ENCODE data around the gene LMNTD2. TPM values are rescaled to one million over a fixed set of nuclear protein-coding genes. Genes with fewer than 3 reads are reported as not detected.
A peak's percentile ranks its signal among the peaks of the same experiment; 100 is the strongest.

Gene LMNTD2
- total and polyA plus RNA-seq, 4 experiments from 2014 or later: 0.94 to 8.1 (median 4.2) TPM

DNA sequence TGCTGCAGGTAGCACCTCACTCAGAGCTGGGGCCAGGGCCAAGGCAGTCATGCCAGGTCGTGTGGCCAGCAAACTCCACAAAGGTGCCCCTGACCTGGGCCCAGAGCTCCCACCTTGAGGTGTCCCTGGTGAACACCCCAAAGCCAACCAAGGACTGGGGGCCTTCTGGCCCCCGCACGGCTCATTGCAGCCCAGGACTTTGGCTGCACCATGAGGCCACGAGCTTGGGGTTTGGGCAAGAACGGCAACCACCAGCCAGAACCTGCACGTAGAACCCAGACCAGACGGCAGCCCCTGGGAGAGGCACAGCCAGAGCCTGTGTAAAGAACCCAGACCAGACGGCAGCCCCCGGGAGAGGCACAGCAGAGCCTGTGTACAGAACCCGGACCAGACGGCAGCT is 15.4 kb downstream of the LMNTD2 start:
- Mint-ChIP-seq H3K9me3 (no peaks in the 10 kb centered on the region), H3K36me3 (no peaks in the 10 kb centered on the region), H3K4me1 (peaks cover 0 to 2% (median under 1%) of the 10 kb centered on the region in 4 donors), H3K27me3 (no peaks in the 10 kb centered on the region), H3K27ac (no peak overlapping the region), H3K4me3 (no peak overlapping the region)
- Histone ChIP-seq H3K4me3 (ENCODE audit: low read length in 2 of 2) (no peak overlapping the region), H3K27ac (ENCODE audit: low read depth, low read length) (no peak overlapping the region), H3K27me3 (ENCODE audit: insufficient read depth, low read length) (no peaks in the 10 kb centered on the region), H3K9me3 (ENCODE audit: control insufficient read depth in 1 of 2, low read length in 2 of 2) (no peaks in the 10 kb centered on the region), H3K36me3 (ENCODE audit: insufficient read depth, low read length) (no peaks in the 10 kb centered on the region), H3K4me1 (ENCODE audit: insufficient read depth, low read length) (no peaks in the 10 kb centered on the region)
- intact Hi-C loops (cut with micrococcal nuclease): no loop called here
- POLR2A ChIA-PET (ENCODE audit: partially characterized antibody): interaction anchor here (0.6 to 1.3 kb wide), 2 partner anchors 9 to 10 kb away, joined by 3 to 4 read pairs; partner anchors contain the start of gene HRAS
- CTCF ChIA-PET (ENCODE audit: partially characterized antibody): interaction anchor here (0.6 to 1.9 kb wide), 2 partner anchors 9 to 15 kb away, joined by 3 to 7 read pairs; no protein-coding TSS in a partner anchor
- no peak for DNase-seq

DNA sequence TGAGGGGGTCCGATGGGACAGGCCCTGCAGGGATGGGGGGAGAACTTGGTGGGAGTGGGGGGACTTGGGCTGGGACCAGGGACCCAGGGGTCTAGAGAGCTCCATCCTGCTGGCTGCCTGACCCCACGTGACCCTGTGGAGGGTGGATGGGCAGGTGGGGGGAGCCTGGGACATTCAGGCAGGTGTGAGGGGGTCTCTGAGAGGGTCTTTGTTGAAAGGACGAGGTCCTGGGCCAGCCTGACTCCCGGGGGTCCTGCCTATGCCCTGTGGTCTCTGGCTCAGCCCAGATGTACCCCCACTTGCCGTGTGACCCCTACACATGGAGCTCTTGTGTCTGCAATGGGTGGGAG is 15.7 kb downstream of the LMNTD2 start:
- H3K4me3 ChIP-seq (ENCODE audit: low read length in 2 of 2): no peak overlapping the region
- H3K27ac Mint-ChIP-seq: no peak overlapping the region
- no peaks in the 10 kb centered on the region for H3K9me3 Mint-ChIP-seq
- H3K36me3 ChIP-seq (ENCODE audit: insufficient read depth, low read length): no peaks in the 10 kb centered on the region
- no peak overlapping the region for H3K4me3 Mint-ChIP-seq
- POLR2A ChIA-PET (ENCODE audit: partially characterized antibody): interaction anchor here (0.6 to 1.3 kb wide), 2 partner anchors 9 to 10 kb away, joined by 3 to 4 read pairs; partner anchors contain the start of gene HRAS
- H3K27me3 ChIP-seq (ENCODE audit: insufficient read depth, low read length): no peaks in the 10 kb centered on the region
- peaks cover 0 to 2% (median under 1%) of the 10 kb centered on the region in 4 donors for H3K4me1 Mint-ChIP-seq
- H3K36me3 Mint-ChIP-seq: no peaks in the 10 kb centered on the region
- no peak overlapping the region for H3K27ac ChIP-seq (ENCODE audit: low read depth, low read length)
- H3K4me1 ChIP-seq (ENCODE audit: insufficient read depth, low read length): no peaks in the 10 kb centered on the region
- no peak for DNase-seq
- CTCF ChIA-PET (ENCODE audit: partially characterized antibody): interaction anchor here (1.9 kb wide), 1 partner anchor 10 kb away, joined by 7 read pairs; no protein-coding TSS in a partner anchor
- intact Hi-C loops (cut with micrococcal nuclease): no loop called here
- H3K27me3 Mint-ChIP-seq: no peaks in the 10 kb centered on the region
- H3K9me3 ChIP-seq (ENCODE audit: control insufficient read depth in 1 of 2, low read length in 2 of 2): no peaks in the 10 kb centered on the region

DNA sequence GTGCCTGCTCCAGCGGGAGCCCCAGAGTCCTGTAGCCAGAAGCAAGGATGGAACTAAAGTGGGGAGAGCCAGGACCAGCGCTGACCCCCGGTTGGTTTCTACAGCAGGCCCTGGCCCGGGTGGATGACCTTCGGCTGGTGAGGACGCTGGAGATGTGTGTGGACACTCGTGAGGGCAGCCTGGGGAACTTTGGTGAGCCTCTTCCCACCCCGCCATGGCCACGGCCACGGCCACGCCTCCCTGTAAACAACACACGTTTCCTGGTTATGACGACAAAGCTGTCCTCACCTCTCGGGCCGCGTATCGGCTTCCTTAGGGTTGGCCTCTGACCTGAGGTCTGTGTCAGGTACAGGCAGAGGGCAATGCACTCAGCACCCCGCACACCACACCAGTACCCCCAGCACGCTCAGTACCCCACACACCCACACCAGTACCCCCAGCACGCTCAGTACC is 19.1 kb downstream of the LMNTD2 start:
- H3K36me3 ChIP-seq (ENCODE audit: insufficient read depth, low read length): no peaks in the 10 kb centered on the region
- H3K4me1 ChIP-seq (ENCODE audit: insufficient read depth, low read length): peaks cover 23% of the 10 kb centered on the region
- intact Hi-C loops (cut with micrococcal nuclease): no loop called here
- Mint-ChIP-seq H3K4me3 (no peak overlapping the region), H3K27me3 (no peaks in the 10 kb centered on the region), H3K4me1 (peaks cover 3 to 21% (median 13%) of the 10 kb centered on the region in 4 donors), H3K36me3 (no peaks in the 10 kb centered on the region), H3K27ac (no peak overlapping the region), H3K9me3 (no peaks in the 10 kb centered on the region)
- no peak for DNase-seq
- no peaks in the 10 kb centered on the region for H3K27me3 ChIP-seq (ENCODE audit: insufficient read depth, low read length)
- ChIA-PET POLR2A (ENCODE audit: partially characterized antibody) (no interaction called here), CTCF (ENCODE audit: partially characterized antibody) (interaction anchor here (0.7 kb wide), 1 partner anchor 14 kb away, joined by 3 read pairs; no protein-coding TSS in a partner anchor)
- H3K9me3 ChIP-seq (ENCODE audit: control insufficient read depth in 1 of 2, low read length in 2 of 2): no peaks in the 10 kb centered on the region
- H3K4me3 ChIP-seq (ENCODE audit: low read length in 2 of 2): no peak overlapping the region
- H3K27ac ChIP-seq (ENCODE audit: low read depth, low read length): no peak overlapping the region

DNA sequence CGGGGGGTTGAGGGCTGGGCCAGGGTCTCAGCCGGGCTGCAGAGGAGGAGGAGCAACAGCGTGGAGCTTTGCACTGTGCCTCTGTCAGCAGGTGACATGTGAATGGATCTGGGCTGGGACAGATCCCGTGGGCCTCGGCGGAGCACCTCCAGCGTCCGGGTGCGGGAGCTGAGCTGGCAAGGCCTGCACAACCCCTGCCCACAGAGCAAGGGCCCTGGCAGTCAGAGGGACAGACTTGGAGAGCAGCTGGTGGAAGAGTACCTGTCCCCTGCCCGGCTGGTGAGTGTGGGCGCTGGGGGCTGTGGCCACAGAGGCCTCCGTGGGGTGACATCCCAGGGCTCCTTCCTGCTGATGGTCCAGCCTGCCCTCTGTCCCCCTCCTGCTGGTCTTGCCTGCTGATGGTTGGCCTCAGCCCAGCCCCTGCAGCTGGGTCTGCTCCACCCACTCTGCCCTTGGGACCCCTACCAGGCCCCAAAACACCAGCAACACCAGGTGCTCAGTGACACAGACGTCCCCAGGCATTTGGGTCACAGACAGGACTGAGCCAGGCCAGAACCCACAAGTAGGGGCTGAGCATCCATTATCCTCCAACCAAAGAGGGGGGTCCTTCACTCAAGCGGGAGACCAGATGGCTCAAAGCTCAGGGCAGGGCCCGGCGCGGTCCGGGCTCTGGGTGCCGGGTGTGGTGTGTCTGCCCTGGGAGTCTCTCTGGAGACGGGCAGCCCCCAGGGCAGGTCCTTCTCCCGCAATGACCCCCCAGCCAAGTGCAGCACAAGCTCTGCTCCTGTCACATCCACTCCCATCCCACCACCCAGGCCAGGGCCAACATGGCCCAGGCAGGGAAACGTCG is 19.7 kb downstream of the LMNTD2 start:
- Histone ChIP-seq H3K4me3 (ENCODE audit: low read length in 2 of 2) (no peak overlapping the region), H3K9me3 (ENCODE audit: control insufficient read depth in 1 of 2, low read length in 2 of 2) (no peaks in the 10 kb centered on the region), H3K27ac (ENCODE audit: low read depth, low read length) (no peak overlapping the region), H3K36me3 (ENCODE audit: insufficient read depth, low read length) (no peaks in the 10 kb centered on the region), H3K4me1 (ENCODE audit: insufficient read depth, low read length) (peaks cover 28% of the 10 kb centered on the region), H3K27me3 (ENCODE audit: insufficient read depth, low read length) (no peaks in the 10 kb centered on the region)
- Mint-ChIP-seq H3K36me3 (no peaks in the 10 kb centered on the region), H3K27me3 (no peaks in the 10 kb centered on the region), H3K27ac (no peak overlapping the region), H3K4me1 (peaks cover 6 to 26% (median 17%) of the 10 kb centered on the region in 4 donors), H3K9me3 (no peaks in the 10 kb centered on the region), H3K4me3 (no peak overlapping the region)
- POLR2A ChIA-PET (ENCODE audit: partially characterized antibody): no interaction called here
- intact Hi-C loops (cut with micrococcal nuclease): no loop called here
- CTCF ChIA-PET (ENCODE audit: partially characterized antibody): interaction anchor here (0.7 to 1.1 kb wide), 2 partner anchors 14 to 15 kb away, joined by 3 to 4 read pairs; no protein-coding TSS in a partner anchor
- DNase-seq: no peak

DNA sequence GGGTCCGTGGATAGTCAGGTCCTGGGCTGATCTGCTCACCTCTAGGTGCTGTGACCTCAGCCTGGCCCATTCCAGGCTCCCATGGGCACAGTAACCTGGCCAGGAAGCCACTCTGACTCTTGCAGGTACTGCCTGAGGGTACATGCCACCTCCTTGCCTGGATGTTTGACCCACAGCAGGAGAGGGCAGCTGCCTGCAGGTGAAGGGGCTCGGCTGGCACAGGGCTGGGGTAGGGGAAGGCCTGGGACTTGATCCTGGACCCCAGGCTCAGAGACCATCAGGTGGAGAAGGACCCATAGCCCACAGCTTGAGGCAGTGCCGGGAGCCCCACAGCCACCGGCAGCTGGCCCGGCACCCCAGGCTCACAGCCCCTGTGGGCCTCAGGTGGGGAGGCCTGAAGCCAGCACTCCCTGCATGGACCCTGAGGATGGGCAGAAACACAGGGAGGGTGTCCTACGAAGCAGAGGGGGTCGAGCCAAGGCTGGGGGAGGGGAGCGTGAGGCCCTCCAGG is 20.5 kb downstream of the LMNTD2 start:
- Mint-ChIP-seq H3K27me3 (no peaks in the 10 kb centered on the region), H3K36me3 (no peaks in the 10 kb centered on the region), H3K4me3 (no peak overlapping the region), H3K4me1 (peaks cover 6 to 26% (median 17%) of the 10 kb centered on the region in 4 donors), H3K9me3 (no peaks in the 10 kb centered on the region), H3K27ac (no peak overlapping the region)
- no peaks in the 10 kb centered on the region for H3K9me3 ChIP-seq (ENCODE audit: control insufficient read depth in 1 of 2, low read length in 2 of 2)
- ChIA-PET POLR2A (ENCODE audit: partially characterized antibody) (no interaction called here), CTCF (ENCODE audit: partially characterized antibody) (interaction anchor here (1.1 to 1.2 kb wide), 2 partner anchors 14 to 15 kb away, joined by 3 to 4 read pairs; no protein-coding TSS in a partner anchor)
- no peaks in the 10 kb centered on the region for H3K36me3 ChIP-seq (ENCODE audit: insufficient read depth, low read length)
- H3K27ac ChIP-seq (ENCODE audit: low read depth, low read length): no peak overlapping the region
- H3K4me3 ChIP-seq (ENCODE audit: low read length in 2 of 2): no peak overlapping the region
- DNase-seq: peak in 1 of 5 donors; percentile 22
- H3K27me3 ChIP-seq (ENCODE audit: insufficient read depth, low read length): no peaks in the 10 kb centered on the region
- H3K4me1 ChIP-seq (ENCODE audit: insufficient read depth, low read length): peaks cover 28% of the 10 kb centered on the region
- intact Hi-C loops (cut with micrococcal nuclease): no loop called here

DNA sequence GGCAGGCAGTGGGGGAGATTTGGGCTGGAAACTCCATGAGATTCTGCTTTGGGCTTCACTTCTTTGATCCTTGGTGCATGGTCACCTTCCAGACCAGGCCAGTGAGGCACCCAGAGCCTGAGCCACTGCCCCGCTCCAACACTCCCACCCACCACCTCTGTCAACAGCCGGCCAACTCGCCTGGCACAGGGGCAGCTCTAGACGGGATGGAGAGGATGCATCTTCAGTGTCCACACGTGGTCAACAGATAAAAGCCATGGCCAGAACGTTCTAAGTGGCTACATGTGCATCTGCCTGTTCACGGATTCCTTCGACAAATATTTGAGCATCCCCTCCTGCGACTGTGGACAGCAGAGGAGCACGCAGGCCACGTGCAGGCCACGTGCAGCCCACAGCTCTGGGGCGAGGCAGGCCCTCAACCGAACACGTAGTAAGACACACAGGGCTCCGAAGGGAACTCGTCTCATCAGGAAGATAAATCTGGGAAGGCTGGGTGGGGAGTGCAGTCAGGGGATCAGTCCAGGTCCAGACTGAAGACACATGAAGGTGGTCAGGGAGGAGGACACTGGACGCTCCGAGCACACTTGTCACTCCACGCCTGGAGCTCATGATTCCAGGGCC is 22.0 kb downstream of the LMNTD2 start:
- H3K4me3 Mint-ChIP-seq: peak overlapping the region in 3 of 8 donors; percentile 14 to 74 (median 69)
- peaks cover 2% of the 10 kb centered on the region for H3K36me3 ChIP-seq (ENCODE audit: insufficient read depth, low read length)
- intact Hi-C loops (cut with micrococcal nuclease): no loop called here

More for the DNA sequence above, 22.0 kb downstream of the LMNTD2 start:
- no peak overlapping the region for H3K4me3 ChIP-seq (ENCODE audit: low read length in 2 of 2)
- ChIA-PET POLR2A (ENCODE audit: partially characterized antibody) (interaction anchor here (3.9 kb wide), 1 partner anchor 17 kb away, joined by 26 read pairs; no protein-coding TSS in a partner anchor), CTCF (ENCODE audit: partially characterized antibody) (interaction anchor here (1.2 kb wide), 1 partner anchor 17 kb away, joined by 3 read pairs; no protein-coding TSS in a partner anchor)
- H3K27me3 ChIP-seq (ENCODE audit: insufficient read depth, low read length): no peaks in the 10 kb centered on the region
- peak overlapping the region; percentile 60 to 92 (median 84) for H3K27ac Mint-ChIP-seq
- H3K9me3 ChIP-seq (ENCODE audit: control insufficient read depth in 1 of 2, low read length in 2 of 2): no peaks in the 10 kb centered on the region
- peaks cover 6 to 34% (median 17%) of the 10 kb centered on the region in 4 donors for H3K4me1 Mint-ChIP-seq
- no peaks in the 10 kb centered on the region for H3K27me3 Mint-ChIP-seq
- peaks cover 0 to 2% of the 10 kb centered on the region in 2 donors for H3K36me3 Mint-ChIP-seq
- no peak overlapping the region for H3K27ac ChIP-seq (ENCODE audit: low read depth, low read length)
- H3K4me1 ChIP-seq (ENCODE audit: insufficient read depth, low read length): peaks cover 40% of the 10 kb centered on the region
- no peaks in the 10 kb centered on the region for H3K9me3 Mint-ChIP-seq
- peak in 1 of 5 donors; percentile 26 for DNase-seq
